ENCODE measurements around the gene GART.

- TF ChIP-seq, protein P1, sequence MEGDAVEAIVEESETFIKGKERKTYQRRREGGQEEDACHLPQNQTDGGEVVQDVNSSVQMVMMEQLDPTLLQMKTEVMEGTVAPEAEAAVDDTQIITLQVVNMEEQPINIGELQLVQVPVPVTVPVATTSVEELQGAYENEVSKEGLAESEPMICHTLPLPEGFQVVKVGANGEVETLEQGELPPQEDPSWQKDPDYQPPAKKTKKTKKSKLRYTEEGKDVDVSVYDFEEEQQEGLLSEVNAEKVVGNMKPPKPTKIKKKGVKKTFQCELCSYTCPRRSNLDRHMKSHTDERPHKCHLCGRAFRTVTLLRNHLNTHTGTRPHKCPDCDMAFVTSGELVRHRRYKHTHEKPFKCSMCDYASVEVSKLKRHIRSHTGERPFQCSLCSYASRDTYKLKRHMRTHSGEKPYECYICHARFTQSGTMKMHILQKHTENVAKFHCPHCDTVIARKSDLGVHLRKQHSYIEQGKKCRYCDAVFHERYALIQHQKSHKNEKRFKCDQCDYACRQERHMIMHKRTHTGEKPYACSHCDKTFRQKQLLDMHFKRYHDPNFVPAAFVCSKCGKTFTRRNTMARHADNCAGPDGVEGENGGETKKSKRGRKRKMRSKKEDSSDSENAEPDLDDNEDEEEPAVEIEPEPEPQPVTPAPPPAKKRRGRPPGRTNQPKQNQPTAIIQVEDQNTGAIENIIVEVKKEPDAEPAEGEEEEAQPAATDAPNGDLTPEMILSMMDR (conservative IDR thresholded peaks at IDR 0.05 in 1 of 2, IDR thresholded peaks at IDR 0.05 in 1 of 2; ENCODE audit: extremely low read depth in 1 of 2, insufficient read depth in 1 of 2, low read depth in 1 of 2, low read length in 2 of 2) = peak in 1 of 2 donors; percentile 25
- no peak for TF ChIP-seq EZH2 (IDR thresholded peaks at IDR 0.05; ENCODE audit: borderline replicate concordance, low read length)
Measured at GRCh38 chr21:33478935-33479678, 62.8 kb downstream of the GART start.
